IPS-11a (cell line): Measurements from ENCODE around the gene TANGO2.

Experiments used
- H3K4me3 ChIP-seq: one replicate; pipeline ENCODE4 v1.5.1; 2013; ENCODE audit warnings: low read depth, low read length, control low read depth

TANGO2 gene

DNA sequence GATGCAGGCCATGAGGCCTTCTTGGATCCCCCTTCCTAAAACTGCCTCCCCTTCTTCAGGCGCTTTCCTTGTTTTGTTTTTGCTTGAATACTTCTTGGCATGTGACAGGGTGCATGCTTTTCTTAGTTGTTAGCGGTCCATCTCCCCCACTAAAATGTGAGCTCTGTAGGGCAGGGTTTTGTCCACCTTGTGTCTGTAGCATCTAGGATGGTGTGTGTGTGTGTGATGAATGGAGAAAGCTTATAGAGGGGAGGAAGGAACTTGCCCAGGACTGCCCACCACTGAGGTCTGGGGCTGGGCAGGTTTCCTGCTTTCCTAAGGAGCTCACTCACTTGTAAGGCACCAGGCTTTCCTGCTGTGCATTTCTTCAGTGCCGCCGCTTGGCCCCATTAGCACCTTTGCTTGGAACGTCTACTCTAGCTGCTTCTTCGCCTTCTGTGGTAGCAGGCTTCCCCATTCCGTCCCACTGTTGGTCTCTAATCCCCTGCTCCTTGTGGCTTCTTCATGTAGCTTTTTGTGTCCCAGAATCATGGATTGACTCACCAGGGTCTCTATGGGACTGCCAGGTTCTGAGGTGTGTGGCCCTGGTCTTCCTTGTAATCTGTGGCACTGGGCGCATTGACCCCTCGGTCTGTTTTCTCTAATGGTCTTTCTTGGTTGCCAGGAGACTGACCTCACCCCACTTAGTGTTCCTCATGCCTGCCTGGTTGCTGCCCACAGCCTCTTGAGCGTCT lies 62.4 kb downstream of the TANGO2 start:
- H3K4me3 ChIP-seq: no peak overlapping the region

DNA sequence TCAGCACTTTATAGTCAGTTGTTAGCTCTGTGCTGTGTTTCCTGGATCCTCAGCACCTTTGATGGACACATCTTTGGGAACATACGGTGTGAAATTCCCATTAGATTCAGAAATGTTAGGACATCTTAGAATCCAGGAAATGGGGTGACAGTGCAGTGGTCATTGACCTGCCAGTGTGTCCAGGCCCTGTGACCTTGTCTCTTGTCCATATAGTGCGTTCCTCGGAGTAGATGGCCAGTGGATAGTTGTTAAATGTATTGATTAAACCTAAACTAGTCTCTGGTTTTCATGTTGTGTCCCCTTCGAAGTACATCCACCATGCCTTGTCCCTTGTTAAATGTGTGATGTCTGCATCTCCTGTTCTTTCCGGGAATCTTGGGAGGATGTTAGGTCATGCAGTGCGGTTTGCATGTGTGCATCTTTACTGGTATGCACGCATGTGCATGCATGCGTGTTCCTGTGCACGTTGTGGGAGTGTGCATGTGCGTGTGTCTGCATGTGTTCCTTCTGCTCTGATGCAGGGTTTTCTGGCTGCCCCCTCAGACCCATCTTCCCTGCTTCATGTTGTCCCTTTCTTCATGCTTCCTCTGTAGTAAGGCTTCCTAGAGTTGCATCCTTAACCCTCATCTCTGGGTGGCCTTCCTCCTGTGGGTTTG lies 63.1 kb downstream of the TANGO2 start:
- H3K4me3 ChIP-seq: no peak overlapping the region

DNA sequence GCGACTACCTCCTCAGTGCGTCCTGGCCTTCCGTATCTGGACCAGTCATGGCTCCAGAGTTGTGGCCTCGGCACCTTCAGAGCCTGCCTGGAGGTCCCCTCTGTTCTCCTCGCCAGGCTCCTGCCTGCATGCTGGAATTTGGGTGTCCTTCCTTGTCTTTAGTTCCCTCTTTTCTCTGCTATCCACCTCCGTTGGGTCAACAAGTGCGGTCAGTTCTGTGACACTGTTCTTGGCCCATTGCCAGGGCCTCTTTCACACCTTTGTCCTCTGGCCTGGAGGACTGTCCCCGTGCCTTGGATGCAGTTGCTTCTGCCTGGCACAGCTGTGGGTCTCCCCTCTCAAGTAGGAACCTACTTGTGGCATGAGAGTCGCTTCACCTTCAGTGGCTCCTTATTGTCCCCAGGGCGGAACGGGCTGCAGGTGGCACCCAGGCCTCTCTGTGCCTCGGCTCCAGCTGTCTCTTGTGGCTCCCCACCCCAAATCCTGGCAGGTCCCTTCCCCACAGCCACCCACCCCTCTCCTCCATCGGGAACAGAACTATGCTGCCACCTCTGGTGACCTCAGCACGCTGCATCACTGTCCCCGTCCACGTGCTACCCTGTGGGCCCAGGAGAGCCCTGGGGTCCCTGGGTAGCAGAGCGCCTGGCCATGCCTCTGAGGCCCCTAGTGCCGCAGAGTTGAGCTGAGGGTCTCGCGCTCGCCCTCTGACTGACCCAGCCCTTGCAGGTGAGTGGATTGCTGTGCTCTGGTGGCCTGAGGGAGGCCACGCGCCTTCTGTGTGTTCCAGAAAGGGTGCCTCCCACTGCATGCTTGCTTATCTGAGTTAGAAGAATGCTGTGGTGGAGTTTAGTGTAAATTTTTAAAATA lies 63.9 kb downstream of the TANGO2 start:
- H3K4me3 ChIP-seq: no peak overlapping the region

DNA sequence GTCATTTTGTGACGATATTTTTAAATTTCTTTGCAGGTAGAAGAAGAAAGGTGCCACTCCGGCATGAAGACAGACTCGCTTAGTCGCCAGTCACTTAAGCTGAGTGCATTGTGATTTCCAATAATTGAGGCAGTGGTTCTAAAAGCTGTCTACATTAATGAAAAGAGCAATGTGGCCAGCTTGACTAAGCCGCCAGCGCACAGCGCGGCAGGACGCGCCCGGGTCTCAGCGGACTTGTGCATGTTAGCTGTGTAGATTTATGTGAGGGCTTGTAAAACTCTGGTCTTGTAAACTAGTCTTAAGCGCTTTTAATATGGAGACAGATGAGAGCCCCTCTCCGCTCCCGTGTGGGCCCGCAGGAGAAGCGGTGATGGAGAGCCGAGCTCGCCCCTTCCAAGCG lies 64.7 kb downstream of the TANGO2 start:
- H3K4me3 ChIP-seq: no peak overlapping the region

DNA sequence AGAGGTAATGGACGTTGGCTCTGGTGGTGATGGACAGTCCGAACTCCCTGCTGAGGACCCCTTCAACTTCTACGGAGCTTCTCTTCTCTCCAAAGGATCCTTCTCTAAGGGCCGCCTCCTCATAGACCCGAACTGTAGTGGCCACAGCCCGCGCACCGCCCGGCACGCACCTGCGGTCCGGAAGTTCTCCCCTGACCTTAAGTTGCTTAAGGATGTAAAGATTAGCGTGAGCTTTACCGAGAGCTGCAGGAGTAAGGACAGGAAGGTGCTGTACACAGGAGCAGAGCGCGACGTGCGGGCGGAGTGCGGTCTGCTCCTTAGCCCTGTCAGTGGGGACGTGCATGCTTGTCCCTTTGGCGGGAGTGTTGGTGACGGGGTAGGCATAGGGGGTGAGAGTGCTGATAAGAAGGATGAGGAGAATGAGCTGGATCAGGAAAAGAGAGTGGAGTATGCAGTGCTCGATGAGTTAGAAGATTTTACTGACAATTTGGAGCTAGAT lies 65.2 kb downstream of the TANGO2 start:
- no peak overlapping the region for H3K4me3 ChIP-seq

DNA sequence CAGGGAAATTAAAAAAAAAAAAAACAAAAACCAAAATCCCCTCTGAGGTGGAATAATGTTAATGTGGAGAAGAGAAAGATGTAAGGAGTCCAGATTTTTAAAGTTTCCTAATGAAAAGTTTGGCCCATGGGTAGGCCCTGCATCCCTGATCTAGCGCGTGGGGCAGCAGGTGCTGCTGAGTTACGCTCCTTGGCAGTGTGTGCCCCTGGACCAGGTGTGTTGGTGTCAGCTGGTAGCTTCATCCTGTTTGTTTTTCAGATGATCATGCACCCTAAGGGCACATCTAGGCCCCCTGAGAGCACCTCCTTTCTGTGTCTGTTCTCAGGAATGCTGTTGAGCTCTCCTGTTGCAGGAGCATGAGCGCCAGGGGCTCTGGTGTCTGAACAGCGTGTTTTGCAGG lies 65.9 kb downstream of the TANGO2 start:
- no peak overlapping the region for H3K4me3 ChIP-seq

DNA sequence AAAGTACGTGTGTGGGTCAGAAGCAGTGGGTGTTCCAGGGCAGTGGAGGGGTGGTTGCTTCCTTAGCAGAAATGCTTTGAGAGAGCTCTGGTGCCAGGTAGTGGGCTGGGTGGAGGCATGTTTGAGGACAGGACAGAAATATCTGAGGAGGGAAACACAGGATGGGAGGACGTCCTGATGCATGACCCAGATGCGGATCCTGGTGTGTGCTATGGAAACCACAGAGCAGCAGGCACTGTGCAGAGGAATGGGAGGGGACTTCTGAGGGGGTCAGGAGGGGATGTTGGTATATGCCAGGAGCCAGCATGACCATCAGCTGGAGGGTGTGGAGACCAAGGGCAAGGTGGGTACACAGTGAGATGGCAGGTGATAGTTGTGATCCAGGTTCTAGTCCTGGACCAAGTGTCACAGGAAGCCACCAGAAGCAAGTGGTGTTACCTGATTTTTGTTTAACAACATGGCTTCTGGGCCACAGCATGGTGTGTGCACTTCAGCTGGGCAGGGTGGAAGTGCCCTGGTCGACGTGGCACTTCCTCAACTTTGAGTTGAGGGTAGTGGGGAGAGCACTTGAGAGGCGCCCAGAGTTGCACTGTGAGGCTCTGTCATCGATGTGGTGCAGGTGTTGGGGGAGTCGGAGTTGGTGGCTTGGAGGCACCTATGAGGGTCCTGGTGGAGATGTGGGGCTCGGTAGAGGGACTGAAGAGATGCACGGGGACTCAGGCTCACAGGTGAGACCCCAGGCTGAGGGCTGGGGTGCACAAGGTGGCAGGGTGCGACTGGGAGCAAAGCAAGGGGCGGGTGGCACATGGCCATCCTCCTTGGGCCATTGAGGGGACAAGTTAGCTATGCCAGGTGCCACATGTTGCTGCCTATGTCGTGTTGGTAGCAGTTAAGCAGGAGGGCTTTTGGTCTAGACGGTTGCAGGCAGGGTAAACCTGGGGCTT lies 66.7 kb downstream of the TANGO2 start:
- H3K4me3 ChIP-seq: no peak overlapping the region

DNA sequence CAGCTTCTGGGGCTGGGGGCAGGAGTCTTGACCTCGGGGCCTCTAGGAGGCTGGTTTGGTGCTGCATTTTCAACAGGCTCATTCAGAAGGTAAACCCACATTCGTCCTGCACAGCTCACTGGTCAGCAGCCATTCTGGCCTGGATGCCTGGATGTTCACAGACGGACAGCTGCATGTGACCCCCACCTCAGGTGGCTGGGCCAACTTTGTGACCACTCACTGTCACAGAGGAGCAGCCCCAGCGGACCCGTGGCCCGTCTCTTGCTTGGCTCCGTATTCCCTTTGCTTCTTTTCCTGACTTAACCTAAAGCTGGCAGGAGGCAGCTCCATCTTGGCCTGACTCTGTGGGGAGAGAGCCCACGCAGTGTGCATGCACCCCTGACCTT lies 67.3 kb downstream of the TANGO2 start:
- no peak overlapping the region for H3K4me3 ChIP-seq

DNA sequence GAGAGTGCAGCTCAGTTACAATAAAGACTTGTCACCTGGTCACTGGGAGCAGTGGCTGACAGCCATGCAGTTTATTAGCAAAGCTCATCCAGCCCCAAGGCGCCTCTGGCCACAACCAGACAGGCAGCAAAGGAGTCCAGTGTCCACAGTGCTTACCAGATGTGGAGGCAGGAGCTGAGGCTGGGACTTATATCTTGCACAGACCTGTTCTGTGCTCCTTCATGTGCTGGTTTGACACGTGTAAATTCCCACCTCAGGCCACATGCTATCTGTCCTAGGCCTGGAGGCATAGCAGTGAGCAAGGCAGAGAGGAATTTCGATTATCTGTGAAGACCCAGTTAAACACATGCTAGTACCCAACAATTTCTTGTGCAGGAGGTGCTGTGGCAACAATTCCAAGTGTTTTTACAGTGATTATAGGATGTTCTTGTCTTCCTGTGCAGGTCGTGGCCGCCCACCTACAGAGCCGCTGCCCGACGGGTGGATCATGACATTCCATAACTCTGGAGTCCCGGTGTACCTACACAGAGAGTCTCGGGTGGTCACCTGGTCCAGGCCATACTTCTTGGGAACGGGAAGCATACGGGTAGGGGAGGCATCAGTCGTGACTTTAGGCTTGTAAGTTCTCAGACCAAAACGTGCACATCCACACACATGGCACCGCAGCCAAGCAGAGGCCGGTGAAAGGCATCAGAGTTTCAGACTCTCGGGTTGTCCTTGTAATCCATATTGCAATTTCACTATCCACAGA lies 68.5 kb downstream of the TANGO2 start:
- no peak overlapping the region for H3K4me3 ChIP-seq

DNA sequence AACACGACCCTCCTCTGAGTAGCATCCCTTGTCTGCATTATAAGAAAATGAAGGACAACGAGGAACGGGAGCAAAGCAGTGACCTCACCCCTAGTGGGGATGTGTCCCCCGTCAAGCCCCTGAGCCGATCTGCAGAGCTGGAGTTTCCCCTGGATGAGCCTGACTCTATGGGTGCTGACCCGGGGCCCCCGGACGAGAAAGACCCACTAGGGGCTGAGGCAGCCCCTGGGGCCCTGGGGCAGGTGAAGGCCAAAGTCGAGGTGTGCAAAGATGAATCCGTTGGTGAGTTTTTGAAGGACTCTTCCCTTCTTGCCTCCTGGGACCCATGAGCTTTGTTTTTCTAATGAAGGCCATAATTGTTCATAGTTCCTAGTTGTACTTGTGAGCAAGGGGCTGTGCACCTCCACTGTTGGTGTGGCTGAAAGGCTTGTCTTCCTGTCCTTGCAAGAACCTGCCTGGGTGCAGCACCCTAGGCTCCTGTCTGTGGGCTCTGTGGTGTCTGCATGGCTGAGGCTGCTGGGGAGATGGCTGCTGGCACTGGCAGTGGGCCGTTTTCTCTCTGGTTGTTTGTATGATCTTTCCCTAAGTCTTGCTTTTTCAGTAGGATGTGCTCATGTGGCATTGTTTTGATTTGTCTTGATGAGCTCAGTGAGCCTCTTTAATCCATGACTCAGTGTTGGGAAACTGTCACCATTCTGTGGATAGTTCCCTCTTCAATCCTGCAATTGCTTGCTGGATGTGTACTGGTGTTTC lies 69.2 kb downstream of the TANGO2 start:
- no peak overlapping the region for H3K4me3 ChIP-seq

DNA sequence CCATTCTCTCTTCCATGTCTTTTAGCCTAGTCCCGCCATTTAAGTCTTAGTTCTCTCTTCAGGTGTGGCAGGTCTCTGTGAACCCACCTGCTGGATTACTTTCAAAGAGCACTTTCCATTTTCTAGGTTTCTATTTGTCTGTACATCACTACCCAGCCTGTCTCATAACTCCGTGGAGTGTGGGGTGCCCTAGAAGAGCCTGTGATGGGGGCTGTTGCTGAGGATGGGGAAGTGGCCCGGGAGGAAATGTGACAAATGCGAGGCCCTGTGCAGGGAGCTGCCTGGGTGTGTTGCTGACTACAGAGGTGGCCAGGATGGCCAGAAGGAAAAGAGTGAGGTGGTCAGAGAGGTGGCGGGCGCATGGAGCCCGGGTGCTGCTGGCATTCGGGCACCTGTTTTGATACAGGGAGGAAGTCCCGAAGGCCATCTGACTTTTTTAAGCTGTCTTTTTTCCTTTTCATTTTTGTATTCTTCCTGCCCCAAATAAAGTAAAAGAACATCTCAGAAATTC lies 69.9 kb downstream of the TANGO2 start:
- no peak overlapping the region for H3K4me3 ChIP-seq

DNA sequence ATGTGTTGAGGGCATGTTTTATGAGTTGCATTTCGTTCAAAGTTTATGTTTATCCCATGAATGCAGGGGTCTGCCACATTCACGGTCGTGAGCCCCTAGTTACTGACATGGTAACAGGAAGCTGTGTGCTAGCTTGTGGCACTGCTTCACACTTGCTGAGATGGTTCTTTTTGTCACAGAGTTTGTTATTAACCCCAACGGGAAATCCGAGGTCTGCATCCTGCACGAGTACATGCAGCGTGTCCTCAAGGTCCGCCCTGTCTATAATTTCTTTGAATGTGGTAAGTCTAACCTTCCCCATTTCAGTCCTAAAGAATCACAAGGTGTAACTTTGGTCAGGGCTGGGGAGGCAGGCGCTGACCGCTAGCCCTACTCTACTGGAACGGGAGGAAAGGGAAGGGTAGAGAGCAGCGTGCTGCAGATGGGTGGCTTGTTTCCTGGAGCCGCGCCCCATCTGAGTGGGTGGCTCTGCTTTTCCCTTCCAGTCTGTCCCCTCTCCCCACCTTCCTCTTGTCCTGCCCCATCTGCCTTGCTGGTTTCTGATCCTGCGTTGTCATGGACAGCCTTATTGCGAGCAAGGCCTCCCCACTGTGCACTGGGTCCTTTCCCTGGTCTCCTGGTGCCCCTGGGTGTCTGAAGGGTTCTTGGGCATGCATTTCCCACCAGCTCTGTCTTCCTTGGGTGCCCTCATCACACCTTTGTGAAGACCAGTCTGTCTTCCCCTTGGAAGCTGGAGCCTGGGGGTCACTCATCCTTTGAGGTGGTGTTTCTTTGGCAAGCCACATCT lies 71.0 kb downstream of the TANGO2 start:
- no peak overlapping the region for H3K4me3 ChIP-seq

DNA sequence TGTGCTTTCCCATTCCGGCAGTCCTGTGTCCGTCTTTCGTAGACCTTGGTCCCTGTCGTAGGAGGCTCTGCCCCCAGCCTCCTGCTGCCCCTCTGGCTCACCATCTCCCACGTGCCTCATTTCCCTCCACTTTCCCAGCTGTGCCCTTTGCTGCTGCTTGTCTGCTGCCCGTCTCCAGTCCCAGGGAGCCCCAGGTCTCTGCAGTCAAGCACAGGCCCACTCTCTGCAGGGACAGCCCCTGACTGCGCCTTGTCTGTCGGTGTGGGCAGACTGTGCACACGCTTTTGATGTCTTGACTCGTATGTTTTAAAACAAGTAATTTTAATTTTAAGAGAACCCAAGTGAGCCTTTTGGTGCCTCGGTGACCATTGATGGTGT lies 71.6 kb downstream of the TANGO2 start:
- H3K4me3 ChIP-seq: no peak overlapping the region

DNA sequence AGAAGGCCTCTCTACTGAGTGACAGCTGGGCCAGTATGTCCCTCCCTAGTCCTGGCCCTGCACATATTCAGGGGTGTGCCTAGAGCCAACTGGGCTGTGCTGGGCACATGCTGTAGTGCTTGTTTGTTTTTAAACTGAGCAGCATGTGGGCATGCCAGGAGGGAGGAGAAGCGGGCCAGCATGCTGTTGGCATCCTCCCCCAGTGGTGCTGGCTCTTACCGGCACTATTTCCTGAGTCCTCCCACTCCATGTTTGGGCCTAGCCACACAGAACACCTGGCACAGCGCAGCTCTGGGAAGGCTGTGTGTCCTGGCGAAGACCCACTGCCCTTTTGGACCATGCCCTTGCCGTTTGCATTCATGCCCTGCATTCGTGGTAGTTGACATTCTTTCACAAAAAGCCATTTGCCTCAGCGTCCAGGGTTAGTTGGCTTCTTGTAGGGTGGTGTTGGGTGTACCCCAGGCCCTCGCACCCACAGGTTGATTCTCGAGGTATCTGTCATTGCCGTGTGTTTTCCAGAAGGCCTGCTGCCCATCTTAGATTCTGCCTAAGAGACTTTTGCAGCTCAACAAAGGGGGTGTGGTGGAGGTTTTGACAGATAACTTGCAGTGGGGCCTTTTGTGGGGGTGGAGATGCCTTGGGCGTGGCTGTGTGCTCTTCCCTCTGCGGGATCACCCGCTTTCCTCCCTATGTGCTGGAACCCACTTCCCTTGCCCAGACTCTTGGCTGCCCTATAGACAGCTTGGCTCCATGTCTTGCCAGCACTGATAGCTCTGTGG lies 72.7 kb downstream of the TANGO2 start:
- H3K4me3 ChIP-seq: no peak overlapping the region

DNA sequence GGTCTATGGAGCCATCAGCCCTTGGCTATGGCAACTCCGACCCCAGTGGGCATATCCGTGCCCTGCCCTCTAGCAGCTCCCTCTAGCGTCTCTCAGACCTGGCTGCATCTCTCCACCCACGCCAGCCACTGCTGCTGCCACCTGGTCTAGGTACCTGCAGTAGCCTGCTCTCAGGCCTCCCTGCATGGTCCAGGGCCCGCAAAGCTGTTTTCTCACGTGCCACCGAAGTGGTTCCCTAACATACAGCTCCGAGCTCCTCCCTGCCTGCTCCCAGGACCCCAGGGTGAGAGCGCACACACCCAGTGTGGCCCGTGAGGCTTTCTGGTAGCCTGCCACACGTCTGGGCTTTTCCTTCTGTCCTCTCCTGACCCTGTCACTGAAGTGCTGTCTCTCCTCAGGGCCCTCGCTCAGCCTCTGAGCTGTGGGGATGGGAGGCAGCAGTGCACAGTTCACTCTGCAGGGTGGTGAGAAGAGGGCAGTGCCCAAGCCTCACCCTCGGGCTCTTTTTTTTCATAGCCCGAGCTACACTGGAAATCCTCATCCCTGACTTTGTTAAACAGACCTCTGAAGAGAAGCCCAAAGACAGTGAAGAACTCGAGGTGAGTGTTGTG lies 73.4 kb downstream of the TANGO2 start:
- H3K4me3 ChIP-seq: no peak overlapping the region

DNA sequence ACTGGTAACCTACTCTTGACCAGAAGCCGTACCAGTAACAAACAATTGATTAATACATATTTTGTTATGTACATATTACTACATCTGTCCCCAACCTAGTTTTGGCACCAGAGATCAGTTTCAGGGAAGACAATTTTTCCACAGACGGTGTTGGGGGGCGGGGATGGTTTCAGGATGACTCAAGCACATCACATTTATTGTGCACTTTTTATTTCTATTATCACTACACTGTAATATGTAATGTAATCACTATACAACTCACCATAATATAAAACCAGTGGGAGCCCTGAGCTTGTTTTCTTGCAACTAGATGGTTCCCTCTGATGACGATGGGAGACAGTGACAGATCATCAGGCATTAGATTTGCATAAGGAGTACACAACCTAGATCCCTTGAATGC lies 74.6 kb downstream of the TANGO2 start:
- no peak overlapping the region for H3K4me3 ChIP-seq
